ENCODE results near the gene AP2B1. TPM values are rescaled to one million over a fixed set of nuclear protein-coding genes. Genes with fewer than 3 reads are reported as not detected.
"Not testable (repeated sequence)": the region's sequence is repeated elsewhere in the genome, so short reads cannot be mapped to it uniquely, and the experiment has no call there.

The AP2B1 gene
- total RNA-seq, 5 donors from 2014 or later (not counting 1 experiment from before 2014, with no cell fraction given) = 106 to 157 (median 134) TPM

- DNase-seq (no peak), ATAC-seq (replicated peaks in 1 of 4) (no peak)
- CTCF ChIA-PET = no interaction called here
- Mint-ChIP-seq H3K9me3 (no peaks in the 10 kb centered on the region), H3K27me3 (no peaks in the 10 kb centered on the region), H3K36me3 (peaks cover 42% of the 10 kb centered on the region), H3K4me3 (no peak overlapping the region), H3K4me1 (peaks cover 7 to 9% (median 9%) of the 10 kb centered on the region in 3 donors), H3K27ac (no peak overlapping the region)
- no peaks in the 10 kb centered on the region for H3K4me1 ChIP-seq (ENCODE audit: control insufficient read depth in 1 of 2, extremely low read depth in 1 of 2, insufficient read depth in 2 of 2, low read length in 2 of 2)
- POLR2A ChIA-PET = no interaction called here
- 100% methylated on average over 1 of the region's 4 CpGs for WGBS (ENCODE audit: insufficient coverage)
- no peaks in the 10 kb centered on the region for H3K27me3 ChIP-seq (replicated peaks in 1 of 2; ENCODE audit: control insufficient read depth in 2 of 2, extremely low read depth in 1 of 2, insufficient read depth in 2 of 2, low read length in 1 of 2)
- no peak overlapping the region for H3K4me3 ChIP-seq (ENCODE audit: control insufficient read depth in 1 of 2, extremely low read depth in 1 of 2, low read length in 1 of 2)
- no peaks in the 10 kb centered on the region for H3K9me3 ChIP-seq
- H3K27ac ChIP-seq (ENCODE audit: low read length) = no peak overlapping the region
- peaks cover 0 to 57% of the 10 kb centered on the region in 2 donors for H3K36me3 ChIP-seq (ENCODE audit: control insufficient read depth in 2 of 2, extremely low read depth in 1 of 2, insufficient read depth in 1 of 2, low read length in 1 of 2)
These were observed 22.7 kb downstream of the AP2B1 start for GRCh38 chr17:35609831-35610230.

DNA sequence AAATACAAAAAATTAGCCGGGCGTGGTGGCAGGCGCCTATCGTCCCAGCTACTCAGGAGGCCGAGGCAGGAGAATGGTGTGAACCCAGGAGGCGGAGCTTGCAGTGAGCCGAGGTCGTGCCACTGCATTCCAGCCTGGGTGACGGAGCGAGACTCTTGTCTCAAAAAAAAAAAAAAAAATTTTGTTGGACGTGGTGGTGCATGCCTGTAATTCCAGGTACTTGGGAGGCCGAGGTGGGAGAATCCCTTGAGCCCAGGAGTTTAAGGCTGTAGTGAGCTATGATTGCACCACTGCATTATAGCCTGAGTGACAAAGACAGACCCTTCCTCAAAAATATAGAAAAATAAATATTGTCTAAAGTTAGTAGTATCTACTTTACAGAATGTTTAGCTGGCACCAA lies 23.6 kb downstream of the AP2B1 start:
- not testable (repeated sequence) for ATAC-seq (replicated peaks in 1 of 4)
- CTCF ChIA-PET = interaction anchor here (3.6 to 4.5 kb wide), 2 partner anchors 137 to 138 kb away, joined by 33 to 38 read pairs; no protein-coding TSS in a partner anchor
- 100% methylated on average over 4 of the region's 12 CpGs for WGBS (ENCODE audit: insufficient coverage)

DNA sequence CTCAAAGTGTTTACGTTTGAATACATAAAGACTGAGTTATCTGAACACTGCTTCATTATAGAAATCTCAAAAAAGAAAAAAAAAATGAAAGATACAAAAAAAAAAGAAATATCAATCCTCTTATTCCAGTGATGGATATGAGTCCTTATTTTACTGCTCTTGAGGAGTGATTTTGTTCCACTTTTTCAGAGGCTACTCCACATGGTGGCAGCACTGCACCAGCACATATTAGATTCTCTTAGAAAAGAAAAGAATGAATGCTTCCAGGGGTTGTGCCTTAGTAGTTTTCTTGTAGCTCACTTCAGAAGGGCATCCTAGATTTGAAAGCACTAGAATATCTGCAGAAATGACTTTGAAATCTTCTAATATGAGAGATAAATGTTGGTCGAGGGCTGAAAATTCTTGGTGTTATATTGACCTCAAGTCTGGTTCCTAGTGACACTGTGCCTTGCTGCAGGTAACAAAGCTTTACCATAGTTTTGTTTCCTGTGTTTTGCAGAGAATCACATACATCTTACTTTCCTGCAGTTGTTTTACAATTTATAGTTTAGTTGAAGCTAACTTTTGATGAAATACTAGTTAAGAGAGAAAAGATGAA lies 25.9 kb downstream of the AP2B1 start:
- no peaks in the 10 kb centered on the region for H3K27me3 Mint-ChIP-seq
- H3K4me3 Mint-ChIP-seq = no peak overlapping the region
- Histone ChIP-seq H3K36me3 (ENCODE audit: control insufficient read depth in 2 of 2, extremely low read depth in 1 of 2, insufficient read depth in 1 of 2, low read length in 1 of 2) (peaks cover 0 to 43% of the 10 kb centered on the region in 2 donors), H3K27ac (ENCODE audit: low read length) (no peak overlapping the region), H3K4me3 (ENCODE audit: control insufficient read depth in 1 of 2, extremely low read depth in 1 of 2, low read length in 1 of 2) (no peak overlapping the region), H3K4me1 (ENCODE audit: control insufficient read depth in 1 of 2, extremely low read depth in 1 of 2, insufficient read depth in 2 of 2, low read length in 2 of 2) (no peaks in the 10 kb centered on the region), H3K9me3 (no peaks in the 10 kb centered on the region), H3K27me3 (replicated peaks in 1 of 2; ENCODE audit: control insufficient read depth in 2 of 2, extremely low read depth in 1 of 2, insufficient read depth in 2 of 2, low read length in 1 of 2) (no peaks in the 10 kb centered on the region)
- ChIA-PET CTCF (interaction anchor here (0.5 to 4.5 kb wide), 18 partner anchors 10 to 1195 kb away, joined by 3 to 38 read pairs (median 4); partner anchors contain the start of gene TAF15 (in 1 of the 2)), POLR2A (no interaction called here)
- ATAC-seq (replicated peaks in 1 of 4) (no peak), DNase-seq (peak in 25 of 35 experiments; percentile 3 to 56 (median 27))
- H3K27ac Mint-ChIP-seq = no peak overlapping the region
- peaks cover 22% of the 10 kb centered on the region for H3K36me3 Mint-ChIP-seq
- peaks cover 8 to 13% (median 9%) of the 10 kb centered on the region in 3 donors for H3K4me1 Mint-ChIP-seq
- H3K9me3 Mint-ChIP-seq = no peaks in the 10 kb centered on the region
- no CpG with 5 or more reads among the region's 2 CpGs for WGBS (ENCODE audit: insufficient coverage)

More for the DNA sequence above, 23.6 kb downstream of the AP2B1 start:
- peaks cover 38% of the 10 kb centered on the region for H3K36me3 Mint-ChIP-seq
- H3K4me1 Mint-ChIP-seq; H3K4me3 ChIP-seq (ENCODE audit: control insufficient read depth in 1 of 2, extremely low read depth in 1 of 2, low read length in 1 of 2); H3K27me3 Mint-ChIP-seq; H3K4me1 ChIP-seq (ENCODE audit: control insufficient read depth in 1 of 2, extremely low read depth in 1 of 2, insufficient read depth in 2 of 2, low read length in 2 of 2); H3K9me3 Mint-ChIP-seq; H3K27ac Mint-ChIP-seq; H3K9me3 ChIP-seq; H3K4me3 Mint-ChIP-seq; H3K27ac ChIP-seq (ENCODE audit: low read length); H3K27me3 ChIP-seq (replicated peaks in 1 of 2; ENCODE audit: control insufficient read depth in 2 of 2, extremely low read depth in 1 of 2, insufficient read depth in 2 of 2, low read length in 1 of 2); DNase-seq: not testable (repeated sequence)
- peaks cover 0 to 56% of the 10 kb centered on the region in 2 donors for H3K36me3 ChIP-seq (ENCODE audit: control insufficient read depth in 2 of 2, extremely low read depth in 1 of 2, insufficient read depth in 1 of 2, low read length in 1 of 2)
- POLR2A ChIA-PET = interaction anchor here in 1 of 2 donors (0.6 kb wide), 1 partner anchor 21 kb away, joined by 4 read pairs; no protein-coding TSS in a partner anchor

DNA sequence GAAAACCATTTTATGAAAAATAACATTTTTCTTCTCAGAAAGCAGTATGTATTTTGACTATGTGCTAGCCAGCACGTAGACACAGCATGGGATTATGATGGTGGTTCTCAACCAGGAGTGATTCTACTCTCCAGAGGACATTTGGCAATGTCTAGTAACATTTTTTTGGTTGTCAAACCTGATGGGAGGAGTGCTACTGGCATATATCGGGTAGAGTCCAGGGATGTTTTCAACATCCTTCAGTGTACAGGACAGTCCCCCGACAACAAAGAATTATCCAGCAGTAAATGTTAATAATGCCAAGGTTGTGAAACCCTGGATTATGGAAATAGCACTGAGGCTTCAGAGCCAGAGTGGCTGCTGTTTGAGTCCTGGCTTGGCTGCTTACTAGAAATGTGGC lies 27.7 kb downstream of the AP2B1 start:
- ATAC-seq (replicated peaks in 1 of 4) = no peak
- Mint-ChIP-seq H3K9me3 (no peaks in the 10 kb centered on the region), H3K36me3 (peaks cover 21% of the 10 kb centered on the region), H3K27ac (no peak overlapping the region), H3K4me3 (no peak overlapping the region), H3K4me1 (peaks cover 8 to 13% (median 9%) of the 10 kb centered on the region in 3 donors), H3K27me3 (no peaks in the 10 kb centered on the region)
- ChIA-PET CTCF (interaction anchor here (0.6 to 4.5 kb wide), 4 partner anchors 17 to 330 kb away, joined by 4 to 33 read pairs (median 4); no protein-coding TSS in a partner anchor), POLR2A (interaction anchor here in 1 of 2 donors (0.7 kb wide), 1 partner anchor 205 kb away, joined by 6 read pairs; no protein-coding TSS in a partner anchor)
- Histone ChIP-seq H3K27ac (ENCODE audit: low read length) (no peak overlapping the region), H3K4me3 (ENCODE audit: control insufficient read depth in 1 of 2, extremely low read depth in 1 of 2, low read length in 1 of 2) (no peak overlapping the region), H3K9me3 (no peaks in the 10 kb centered on the region), H3K36me3 (ENCODE audit: control insufficient read depth in 2 of 2, extremely low read depth in 1 of 2, insufficient read depth in 1 of 2, low read length in 1 of 2) (peaks cover 0 to 32% of the 10 kb centered on the region in 2 donors), H3K4me1 (ENCODE audit: control insufficient read depth in 1 of 2, extremely low read depth in 1 of 2, insufficient read depth in 2 of 2, low read length in 2 of 2) (no peaks in the 10 kb centered on the region), H3K27me3 (replicated peaks in 1 of 2; ENCODE audit: control insufficient read depth in 2 of 2, extremely low read depth in 1 of 2, insufficient read depth in 2 of 2, low read length in 1 of 2) (no peaks in the 10 kb centered on the region)
- DNase-seq = no peak
- 100% methylated on average over 2 of the region's 3 CpGs for WGBS (ENCODE audit: insufficient coverage)

DNA sequence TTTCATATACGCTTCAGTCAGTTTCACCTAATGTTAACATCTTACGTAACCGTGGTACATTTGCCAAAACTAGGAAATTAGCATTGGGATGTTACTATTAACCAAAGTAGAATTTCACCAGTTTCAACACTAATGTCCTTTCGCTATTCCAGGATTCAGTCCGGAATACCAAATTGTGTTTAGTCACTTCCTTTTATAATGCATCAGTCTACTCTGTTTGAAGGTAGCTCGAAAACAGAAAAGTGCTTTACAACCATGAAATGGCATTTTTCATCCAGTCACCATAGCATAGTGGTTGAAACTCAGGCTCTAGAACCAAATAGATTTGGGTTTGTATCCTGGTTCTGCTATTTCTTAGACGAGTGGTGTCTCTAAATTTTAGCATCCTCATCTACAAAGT lies 29.4 kb downstream of the AP2B1 start:
- CTCF ChIA-PET = no interaction called here
- Histone ChIP-seq H3K27ac (ENCODE audit: low read length) (no peak overlapping the region), H3K9me3 (no peaks in the 10 kb centered on the region), H3K27me3 (replicated peaks in 1 of 2; ENCODE audit: control insufficient read depth in 2 of 2, extremely low read depth in 1 of 2, insufficient read depth in 2 of 2, low read length in 1 of 2) (no peaks in the 10 kb centered on the region), H3K36me3 (ENCODE audit: control insufficient read depth in 2 of 2, extremely low read depth in 1 of 2, insufficient read depth in 1 of 2, low read length in 1 of 2) (peaks cover 0 to 21% of the 10 kb centered on the region in 2 donors), H3K4me3 (ENCODE audit: control insufficient read depth in 1 of 2, extremely low read depth in 1 of 2, low read length in 1 of 2) (no peak overlapping the region), H3K4me1 (ENCODE audit: control insufficient read depth in 1 of 2, extremely low read depth in 1 of 2, insufficient read depth in 2 of 2, low read length in 2 of 2) (no peaks in the 10 kb centered on the region)
- peaks cover 16% of the 10 kb centered on the region for H3K36me3 Mint-ChIP-seq
- H3K4me3 Mint-ChIP-seq = no peak overlapping the region
- POLR2A ChIA-PET = no interaction called here
- no peaks in the 10 kb centered on the region for H3K9me3 Mint-ChIP-seq
- peaks cover 9 to 13% (median 10%) of the 10 kb centered on the region in 3 donors for H3K4me1 Mint-ChIP-seq
- ATAC-seq (replicated peaks in 1 of 4) (no peak), DNase-seq (no peak)
- no peaks in the 10 kb centered on the region for H3K27me3 Mint-ChIP-seq
- 92% methylated on average over 2 of the region's 7 CpGs for WGBS (ENCODE audit: insufficient coverage)
- H3K27ac Mint-ChIP-seq = no peak overlapping the region

- H3K4me1 ChIP-seq (ENCODE audit: control insufficient read depth in 1 of 2, extremely low read depth in 1 of 2, insufficient read depth in 2 of 2, low read length in 2 of 2) = no peaks in the 10 kb centered on the region
- no peak overlapping the region for H3K27ac Mint-ChIP-seq
- H3K4me1 Mint-ChIP-seq = peaks cover 8 to 11% (median 9%) of the 10 kb centered on the region in 3 donors
- H3K27me3 Mint-ChIP-seq = no peaks in the 10 kb centered on the region
- H3K36me3 ChIP-seq (ENCODE audit: control insufficient read depth in 2 of 2, extremely low read depth in 1 of 2, insufficient read depth in 1 of 2, low read length in 1 of 2) = peaks cover 0 to 21% of the 10 kb centered on the region in 2 donors
- peaks cover 14% of the 10 kb centered on the region for H3K36me3 Mint-ChIP-seq
- ChIA-PET POLR2A (no interaction called here), CTCF (interaction anchor here in 1 of 2 donors (0.8 kb wide), 1 partner anchor 10 kb away, joined by 4 read pairs; no protein-coding TSS in a partner anchor)
- H3K27ac ChIP-seq (ENCODE audit: low read length) = no peak overlapping the region
- H3K9me3 Mint-ChIP-seq = no peaks in the 10 kb centered on the region
- no peaks in the 10 kb centered on the region for H3K9me3 ChIP-seq
- no peak overlapping the region for H3K4me3 Mint-ChIP-seq
- DNase-seq (no peak), ATAC-seq (replicated peaks in 1 of 4) (no peak)
- H3K27me3 ChIP-seq (replicated peaks in 1 of 2; ENCODE audit: control insufficient read depth in 2 of 2, extremely low read depth in 1 of 2, insufficient read depth in 2 of 2, low read length in 1 of 2) = no peaks in the 10 kb centered on the region
- no peak overlapping the region for H3K4me3 ChIP-seq (ENCODE audit: control insufficient read depth in 1 of 2, extremely low read depth in 1 of 2, low read length in 1 of 2)
- WGBS (ENCODE audit: insufficient coverage) = no CpG with 5 or more reads among the region's 2 CpGs
These were observed 30.4 kb downstream of the AP2B1 start for GRCh38 chr17:35617505-35617904.
